ENCODE results near the gene AK5.
"Not testable (repeated sequence)": the region's sequence is repeated elsewhere in the genome, so short reads cannot be mapped to it uniquely, and the experiment has no call there.

The AK5 gene

GRCh38 chr1:77405186-77405585 is 123.4 kb downstream of the AK5 start:
- DNase-seq = no peak

GRCh38 chr1:77406661-77407060 is 124.8 kb downstream of the AK5 start:
- no peak for DNase-seq

- no peak for DNase-seq
These were observed 126.0 kb downstream of the AK5 start for GRCh38 chr1:77407738-77408375.

- not testable (repeated sequence) for DNase-seq
These were observed 127.1 kb downstream of the AK5 start for GRCh38 chr1:77408933-77409332.

- no peak for DNase-seq
These were observed 130.4 kb downstream of the AK5 start for GRCh38 chr1:77412069-77412819.

- no peak for DNase-seq
These were observed 131.2 kb downstream of the AK5 start for GRCh38 chr1:77412820-77413530.

GRCh38 chr1:77413541-77414335 is 131.9 kb downstream of the AK5 start:
- DNase-seq = no peak

GRCh38 chr1:77415579-77415978 is 133.8 kb downstream of the AK5 start:
- no peak for DNase-seq

GRCh38 chr1:77416692-77417450 is 135.1 kb downstream of the AK5 start:
- no peak for DNase-seq

GRCh38 chr1:77418055-77418454 is 136.2 kb downstream of the AK5 start:
- DNase-seq = not testable (repeated sequence)

- peak in 1 of 2 donors; percentile 27 for DNase-seq
These were observed 139.8 kb downstream of the AK5 start for GRCh38 chr1:77421504-77422233.

- no peak for DNase-seq
These were observed 142.4 kb downstream of the AK5 start for GRCh38 chr1:77424236-77424635.

GRCh38 chr1:77428068-77428467 is 146.2 kb downstream of the AK5 start:
- DNase-seq = no peak

GRCh38 chr1:77430966-77431690 is 149.3 kb downstream of the AK5 start:
- peak in 1 of 2 donors; percentile 60 for DNase-seq

GRCh38 chr1:77433934-77434333 is 152.1 kb downstream of the AK5 start:
- no peak for DNase-seq

GRCh38 chr1:77434967-77435366 is 153.1 kb downstream of the AK5 start:
- no peak for DNase-seq

GRCh38 chr1:77438236-77438913 is 156.6 kb downstream of the AK5 start:
- no peak for DNase-seq

- no peak for DNase-seq
These were observed 165.2 kb downstream of the AK5 start for GRCh38 chr1:77446841-77447555.

- no peak for DNase-seq
These were observed 165.8 kb downstream of the AK5 start for GRCh38 chr1:77447669-77448068.

GRCh38 chr1:77459881-77460280 is 178.1 kb downstream of the AK5 start:
- DNase-seq = no peak
